HG02852 (cell line): ENCODE results near the gene NCKAP5.

Experiments
- ATAC-seq: cut with Tn5 transposase; IDR thresholded peaks from one replicate; pipeline ENCODE4 v1.9.1; 2021; ENCODE audit warnings: mild to moderate bottlenecking, moderate library complexity; ENCODE audit not compliant: unreplicated experiment

The NCKAP5 gene

DNA sequence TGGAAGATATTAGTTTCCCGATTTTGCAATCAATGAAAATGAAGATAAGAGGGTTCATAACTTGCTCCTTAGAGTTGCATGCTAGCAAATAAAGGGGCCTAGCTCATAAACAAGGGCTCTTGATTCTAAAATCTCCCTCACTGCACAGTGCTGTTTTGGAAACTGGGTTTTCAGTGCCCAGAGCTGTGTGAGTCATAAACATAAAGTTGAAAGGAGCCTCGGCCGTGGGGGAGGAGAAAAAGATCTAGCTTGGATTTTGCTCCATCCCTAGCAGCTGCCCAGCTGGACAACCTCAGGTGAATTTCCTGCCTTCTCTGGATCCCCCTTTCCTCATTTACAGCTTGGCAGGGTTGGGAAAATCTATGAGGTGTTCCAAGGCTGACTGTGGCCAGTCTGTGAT, 940.7 kb downstream of the NCKAP5 start:
- no peak for ATAC-seq

- no peak for ATAC-seq
Measured at GRCh38 chr2:132623096-132623839, 945.0 kb downstream of the NCKAP5 start.
